Left lung (tissue), 10 donors: ENCODE measurements around the gene TSTD2. TPM values are rescaled to one million over a fixed set of nuclear protein-coding genes. Genes with fewer than 3 reads are reported as not detected.
"Not testable (repeated sequence)": the region's sequence is repeated elsewhere in the genome, so short reads cannot be mapped to it uniquely, and the experiment has no call there.

Source experiments
- ATAC-seq: fragments of 200-7000 bp; cut with Tn5 transposase; one replicate; pipeline ENCODE4 v1.9.1; 2020; ENCODE audit warnings: moderate library complexity
- DNase-seq, 4 donors: peaks; one replicate each; pipeline ENCODE4 v3.0.0-alpha.2; 2013 to 2020
- H3K27ac ChIP-seq, 2 donors: fragments of 200-600 bp; sonication (generic) in 1 of 2; one replicate each; pipeline versions ENCODE4 v1.5.0 to v1.8.0; 2020 to 2021
- H3K27me3 ChIP-seq, 2 donors: fragments of 200-600 bp; sonication (generic) in 1 of 2; one replicate each; pipeline versions ENCODE4 v1.5.0 to v1.8.0; 2020 to 2021
- H3K36me3 ChIP-seq, 2 donors: fragments of 200-600 bp; sonication (generic) in 1 of 2; one replicate each; pipeline versions ENCODE4 v1.5.0 to v1.8.0; 2020 to 2021
- H3K4me1 ChIP-seq, 2 donors: fragments of 200-600 bp; one replicate each; pipeline ENCODE4 v1.8.0; 2021
- H3K4me3 ChIP-seq, 2 donors: fragments of 200-600 bp; sonication (generic) in 1 of 2; one replicate each; pipeline versions ENCODE4 v1.5.0 to v1.8.0; 2020 to 2021; ENCODE audit warnings: mild to moderate bottlenecking in 1 of 2
- H3K9me3 ChIP-seq, 2 donors: fragments of 200-600 bp; sonication (generic) in 1 of 2; one replicate each; pipeline versions ENCODE4 v1.5.0 to v1.8.0; 2020 to 2021
- CTCF ChIP-seq, 2 donors: fragments of 200-600 bp; sonication (generic) in 1 of 2; IDR thresholded peaks; one replicate each; pipeline versions ENCODE4 v1.5.0 to v1.8.0; 2021; ENCODE audit warnings: antibody characterized with exemption in 2 of 2
- intact Hi-C, 2 donors: fragments of 100-400 bp; cut with DNase I; formaldehyde crosslinking; loops; one replicate each; pipeline versions ENCODE4 v1.11.2 to v1.14.2; 2022
- polyA plus RNA-seq, 6 donors: library from polyadenylated mRNA; unstranded; fragments of 120-200 nt; gene quantifications; one replicate each; pipeline ENCODE4 v1.2.1, GENCODE V29; 2013; ENCODE audit not compliant: insufficient read length in 6 of 6
- total RNA-seq, 2 donors: library from RNA; stranded (reverse); fragmentation: NEBNext Ultra II Directional; extraction: Animal tissue kit (Norgen Biotek cat#: 25700); gene quantifications; one replicate each; pipeline ENCODE4 v1.2.1, GENCODE V29; 2021
- donor health status: DM: no; HTN: yes; CAD: no.
- donor health status: DM: no; HTN: no; CAD: no.

TSTD2 gene
- total and polyA plus RNA-seq, 8 donors: 16.4 to 41.5 (median 34.1) TPM

GRCh38 chr9:97596906-97597305, 36.3 kb downstream of the TSTD2 start:
- peaks cover 0 to 27% of the 10 kb centered on the region in 2 donors for H3K36me3 ChIP-seq
- H3K4me1 ChIP-seq: peaks cover 2 to 6% of the 10 kb centered on the region in 2 donors
- no peaks in the 10 kb centered on the region for H3K9me3 ChIP-seq
- H3K4me3 ChIP-seq: no peak overlapping the region
- DNase-seq (peak in 1 of 4 donors; percentile 5), ATAC-seq (no peak)
- intact Hi-C loops: loop anchor here in 1 of 2 donors (5.0 kb wide), 1 partner anchor 130 kb away; no protein-coding TSS in a partner anchor
- H3K27ac ChIP-seq: no peak overlapping the region
- no peaks in the 10 kb centered on the region for H3K27me3 ChIP-seq
- TF ChIP-seq CTCF (IDR thresholded peaks at IDR 0.05): no peak

- intact Hi-C loops: no loop called here
- H3K27me3 ChIP-seq: no peaks in the 10 kb centered on the region
- ATAC-seq (no peak), DNase-seq (no peak)
- no peak overlapping the region for H3K27ac ChIP-seq
- H3K4me3 ChIP-seq: no peak overlapping the region
- peaks cover 0 to 2% of the 10 kb centered on the region in 2 donors for H3K36me3 ChIP-seq
- H3K9me3 ChIP-seq: no peaks in the 10 kb centered on the region
- no peak for TF ChIP-seq CTCF (IDR thresholded peaks at IDR 0.05)
- peaks cover 2 to 6% of the 10 kb centered on the region in 2 donors for H3K4me1 ChIP-seq
Observed at GRCh38 chr9:97594381-97594921, 38.7 kb downstream of the TSTD2 start.

- H3K27me3 ChIP-seq: no peaks in the 10 kb centered on the region
- no peak for TF ChIP-seq CTCF (IDR thresholded peaks at IDR 0.05)
- no peak for DNase-seq
- no peaks in the 10 kb centered on the region for H3K36me3 ChIP-seq
- H3K27ac ChIP-seq: no peak overlapping the region
- H3K4me3 ChIP-seq: no peak overlapping the region
- intact Hi-C loops: no loop called here
- ATAC-seq: no peak
- no peaks in the 10 kb centered on the region for H3K9me3 ChIP-seq
- peaks cover 2 to 6% of the 10 kb centered on the region in 2 donors for H3K4me1 ChIP-seq
Observed at GRCh38 chr9:97593960-97594359, 39.2 kb downstream of the TSTD2 start.

- H3K4me1 ChIP-seq: no peaks in the 10 kb centered on the region
- peak in 1 of 4 donors; percentile 6 for DNase-seq
- H3K4me3 ChIP-seq: no peak overlapping the region
- no peaks in the 10 kb centered on the region for H3K36me3 ChIP-seq
- intact Hi-C loops: no loop called here
- H3K9me3 ChIP-seq: no peaks in the 10 kb centered on the region
- ATAC-seq: no peak
- H3K27me3 ChIP-seq: no peaks in the 10 kb centered on the region
- H3K27ac ChIP-seq: no peak overlapping the region
- TF ChIP-seq CTCF (IDR thresholded peaks at IDR 0.05): no peak
Observed at GRCh38 chr9:97592126-97592525, 41.0 kb downstream of the TSTD2 start.

GRCh38 chr9:97591535-97591934, 41.6 kb downstream of the TSTD2 start:
- Histone ChIP-seq H3K9me3 (no peaks in the 10 kb centered on the region), H3K4me1 (no peaks in the 10 kb centered on the region), H3K36me3 (no peaks in the 10 kb centered on the region), H3K27ac (no peak overlapping the region), H3K4me3 (no peak overlapping the region), H3K27me3 (no peaks in the 10 kb centered on the region)
- intact Hi-C loops: no loop called here
- DNase-seq (no peak), ATAC-seq (peak; percentile 83)
- no peak for TF ChIP-seq CTCF (IDR thresholded peaks at IDR 0.05)

GRCh38 chr9:97586909-97587308, 46.3 kb downstream of the TSTD2 start:
- DNase-seq, H3K27ac ChIP-seq, H3K4me3 ChIP-seq, H3K4me1 ChIP-seq, ATAC-seq, H3K9me3 ChIP-seq, H3K36me3 ChIP-seq, intact Hi-C loops, H3K27me3 ChIP-seq: not testable (repeated sequence)

- H3K9me3 ChIP-seq, H3K36me3 ChIP-seq, DNase-seq, H3K4me3 ChIP-seq, ATAC-seq, H3K27me3 ChIP-seq, H3K4me1 ChIP-seq, H3K27ac ChIP-seq, intact Hi-C loops: not testable (repeated sequence)
Observed at GRCh38 chr9:97584778-97585177, 48.4 kb downstream of the TSTD2 start.

- H3K27me3 ChIP-seq, H3K27ac ChIP-seq, H3K4me3 ChIP-seq, DNase-seq, ATAC-seq, H3K9me3 ChIP-seq, intact Hi-C loops, H3K4me1 ChIP-seq, H3K36me3 ChIP-seq: not testable (repeated sequence)
Observed at GRCh38 chr9:97581590-97581989, 51.6 kb downstream of the TSTD2 start.
